CD4-positive, alpha-beta memory T cell (primary cell): Measurements from ENCODE around the gene LYRM2. TPM values are rescaled to one million over a fixed set of nuclear protein-coding genes. Genes with fewer than 3 reads are reported as not detected.

Experiments used
- CTCF ChIA-PET: fragments of 350-600 bp; sonication (Branson Sonifier 250); formaldehyde crosslinking; loops from one replicate; lab custom pipeline; 2021; ENCODE audit warnings: inconsistent platforms; ENCODE audit not compliant: partially characterized antibody; lab: Charles Lee
- POLR2A ChIA-PET: fragments of 350-600 bp; sonication (Branson Sonifier 250); formaldehyde crosslinking; loops from one replicate; lab custom pipeline; 2021; ENCODE audit not compliant: partially characterized antibody; lab: Charles Lee
- DNase-seq, 5 donors: peaks; one replicate each; pipeline versions ENCODE4 v3.0.0 to v3.0.0-alpha.2; 2020 to 2022; ENCODE audit warnings: mixed read lengths in 1 of 5
- H3K27ac ChIP-seq: one replicate; pipeline ENCODE4 v1.7.0; 2013; ENCODE audit warnings: low read depth, low read length
- H3K27me3 ChIP-seq: 2 replicates; pipeline ENCODE4 v1.7.0; 2013; ENCODE audit warnings: mild to moderate bottlenecking, low read length, moderate library complexity; ENCODE audit not compliant: insufficient read depth
- H3K36me3 ChIP-seq: 2 replicates; pipeline ENCODE4 v1.7.0; 2013; ENCODE audit warnings: mild to moderate bottlenecking, low read length, moderate library complexity; ENCODE audit not compliant: insufficient read depth
- H3K4me1 ChIP-seq: 2 replicates; pipeline ENCODE4 v1.7.0; 2013; ENCODE audit warnings: mild to moderate bottlenecking, low read length, moderate library complexity; ENCODE audit not compliant: insufficient read depth
- H3K4me3 ChIP-seq, 2 donors: one replicate each; pipeline ENCODE4 v1.7.0; 2013; ENCODE audit warnings: low read length in 2 of 2, mild to moderate bottlenecking in 1 of 2
- H3K9me3 ChIP-seq, 2 donors: one replicate each; pipeline ENCODE4 v1.7.0; 2013; ENCODE audit warnings: low read length in 2 of 2, control low read depth in 1 of 2; ENCODE audit not compliant: control insufficient read depth in 1 of 2
- H3K27ac Mint-ChIP-seq, 7 donors: one replicate each; pipeline ENCODE4 v1.8.0; 2020 to 2021; ENCODE audit warnings: mixed read lengths in 7 of 7, mild to moderate bottlenecking in 6 of 7, inconsistent platforms in 3 of 7, moderate library complexity in 3 of 7
- H3K27me3 Mint-ChIP-seq, 2 donors: one replicate each; pipeline ENCODE4 v1.8.0; 2020 to 2021; ENCODE audit warnings: mixed read lengths in 2 of 2
- H3K36me3 Mint-ChIP-seq, 2 donors: one replicate each; pipeline ENCODE4 v1.8.0; 2020 to 2021; ENCODE audit warnings: mixed read lengths in 2 of 2, inconsistent platforms in 1 of 2, mild to moderate bottlenecking in 1 of 2
- H3K4me1 Mint-ChIP-seq, 4 donors: one replicate each; pipeline ENCODE4 v1.8.0; 2020 to 2021; ENCODE audit warnings: mixed read lengths in 4 of 4, mild to moderate bottlenecking in 1 of 4
- H3K4me3 Mint-ChIP-seq, 8 donors: one replicate each; pipeline ENCODE4 v1.8.0; 2020 to 2021; ENCODE audit warnings: mixed read lengths in 8 of 8, mild to moderate bottlenecking in 7 of 8, moderate library complexity in 6 of 8, inconsistent platforms in 3 of 8
- H3K9me3 Mint-ChIP-seq, 8 donors: one replicate each; pipeline ENCODE4 v1.8.0; 2020 to 2021; ENCODE audit warnings: mixed read lengths in 8 of 8, mild to moderate bottlenecking in 5 of 8, inconsistent platforms in 3 of 8, moderate library complexity in 1 of 8
- intact Hi-C: fragments of 100-400 bp; cut with micrococcal nuclease; formaldehyde crosslinking; loops from one replicate; pipeline ENCODE4 v1.15.1; 2023
- polyA plus RNA-seq, 2 donors: library from polyadenylated mRNA; unstranded; fragments of 300-500 nt; fragmentation: Illumina TruSeq; gene quantifications; one replicate each; pipeline ENCODE4 v1.2.3, GENCODE V29; 2021
- total RNA-seq, 2 experiments: library from RNA; stranded (reverse); gene quantifications; one replicate each; pipeline ENCODE4 v1.2.3, GENCODE V29; 2021

The LYRM2 gene
- total and polyA plus RNA-seq, 4 experiments from 2014 or later: 31.8 to 73.3 (median 54.9) TPM

- no peak for DNase-seq
- Histone ChIP-seq H3K36me3 (no peaks in the 10 kb centered on the region), H3K4me3 (no peak overlapping the region), H3K4me1 (no peaks in the 10 kb centered on the region), H3K27me3 (no peaks in the 10 kb centered on the region), H3K27ac (no peak overlapping the region), H3K9me3 (no peaks in the 10 kb centered on the region)
- intact Hi-C loops: no loop called here
- ChIA-PET POLR2A (no interaction called here), CTCF (no interaction called here)
- Mint-ChIP-seq H3K4me3 (no peak overlapping the region), H3K4me1 (no peaks in the 10 kb centered on the region), H3K27ac (no peak overlapping the region), H3K36me3 (peaks cover 0 to under 1% of the 10 kb centered on the region in 2 donors), H3K9me3 (peaks cover 0 to 4% (median under 1%) of the 10 kb centered on the region in 8 donors), H3K27me3 (no peaks in the 10 kb centered on the region)
These were observed 76.2 kb downstream of the LYRM2 start for GRCh38 chr6:89562093-89562973.

DNA sequence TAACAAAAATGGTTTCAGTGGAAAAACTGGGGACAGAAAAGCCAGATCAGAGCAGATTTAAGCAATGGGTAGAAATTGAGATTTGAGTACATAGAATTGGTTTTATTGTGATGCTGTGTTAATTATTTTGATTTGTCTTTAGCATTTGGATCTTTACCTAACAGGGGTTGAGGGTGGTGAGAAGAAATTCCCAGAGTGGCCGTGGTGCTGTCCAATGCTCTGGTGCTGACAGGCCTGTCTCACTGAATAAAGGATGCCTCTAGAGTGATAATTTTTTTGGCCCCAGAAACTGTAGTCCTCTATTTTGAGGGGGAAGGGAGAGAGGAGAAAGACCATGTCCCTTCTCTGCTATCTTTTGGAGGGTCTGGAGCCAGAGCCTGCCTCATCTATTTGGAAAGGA, 79.1 kb downstream of the LYRM2 start:
- Mint-ChIP-seq H3K27me3 (peaks cover 0 to 3% of the 10 kb centered on the region in 2 donors), H3K4me1 (no peaks in the 10 kb centered on the region), H3K9me3 (peaks cover 0 to 8% (median 4%) of the 10 kb centered on the region in 8 donors), H3K4me3 (no peak overlapping the region), H3K36me3 (peaks cover 0 to 6% of the 10 kb centered on the region in 2 donors), H3K27ac (no peak overlapping the region)
- intact Hi-C loops: no loop called here
- CTCF ChIA-PET: no interaction called here
- DNase-seq: no peak
- no peaks in the 10 kb centered on the region for H3K36me3 ChIP-seq
- POLR2A ChIA-PET: no interaction called here
- no peak overlapping the region for H3K27ac ChIP-seq
- H3K9me3 ChIP-seq: no peaks in the 10 kb centered on the region
- no peaks in the 10 kb centered on the region for H3K4me1 ChIP-seq
- no peak overlapping the region for H3K4me3 ChIP-seq
- no peaks in the 10 kb centered on the region for H3K27me3 ChIP-seq

GRCh38 chr6:89555806-89556205, 82.7 kb downstream of the LYRM2 start:
- POLR2A ChIA-PET: no interaction called here
- CTCF ChIA-PET: no interaction called here
- Mint-ChIP-seq H3K4me1 (no peaks in the 10 kb centered on the region), H3K36me3 (peaks cover 0 to 6% of the 10 kb centered on the region in 2 donors), H3K4me3 (no peak overlapping the region), H3K27me3 (peaks cover 0 to 6% of the 10 kb centered on the region in 2 donors), H3K27ac (no peak overlapping the region), H3K9me3 (peaks cover 0 to 8% (median 4%) of the 10 kb centered on the region in 8 donors)
- Histone ChIP-seq H3K9me3 (no peaks in the 10 kb centered on the region), H3K36me3 (no peaks in the 10 kb centered on the region), H3K4me3 (no peak overlapping the region), H3K27me3 (no peaks in the 10 kb centered on the region), H3K27ac (no peak overlapping the region), H3K4me1 (no peaks in the 10 kb centered on the region)
- no peak for DNase-seq
- intact Hi-C loops: no loop called here

GRCh38 chr6:89555031-89555430, 83.5 kb downstream of the LYRM2 start:
- no peaks in the 10 kb centered on the region for H3K9me3 ChIP-seq
- H3K36me3 ChIP-seq: no peaks in the 10 kb centered on the region
- no peak overlapping the region for H3K27ac ChIP-seq
- Mint-ChIP-seq H3K27ac (no peak overlapping the region), H3K4me1 (no peaks in the 10 kb centered on the region), H3K36me3 (peaks cover 0 to 6% of the 10 kb centered on the region in 2 donors), H3K4me3 (no peak overlapping the region), H3K27me3 (peaks cover 0 to 6% of the 10 kb centered on the region in 2 donors), H3K9me3 (peaks cover 0 to 8% (median 4%) of the 10 kb centered on the region in 8 donors)
- POLR2A ChIA-PET: no interaction called here
- no peaks in the 10 kb centered on the region for H3K4me1 ChIP-seq
- no peak overlapping the region for H3K4me3 ChIP-seq
- CTCF ChIA-PET: no interaction called here
- intact Hi-C loops: no loop called here
- no peaks in the 10 kb centered on the region for H3K27me3 ChIP-seq
- no peak for DNase-seq

GRCh38 chr6:89554106-89554505, 84.4 kb downstream of the LYRM2 start:
- H3K4me3 ChIP-seq: no peak overlapping the region
- intact Hi-C loops: no loop called here
- H3K27me3 ChIP-seq: no peaks in the 10 kb centered on the region
- Mint-ChIP-seq H3K27me3 (peaks cover 0 to 6% of the 10 kb centered on the region in 2 donors), H3K36me3 (peaks cover 0 to 6% of the 10 kb centered on the region in 2 donors), H3K4me1 (no peaks in the 10 kb centered on the region), H3K9me3 (peaks cover 0 to 8% (median 4%) of the 10 kb centered on the region in 8 donors), H3K27ac (no peak overlapping the region), H3K4me3 (no peak overlapping the region)
- ChIA-PET CTCF (no interaction called here), POLR2A (no interaction called here)
- no peak for DNase-seq
- no peak overlapping the region for H3K27ac ChIP-seq
- H3K4me1 ChIP-seq: no peaks in the 10 kb centered on the region
- H3K9me3 ChIP-seq: no peaks in the 10 kb centered on the region
- no peaks in the 10 kb centered on the region for H3K36me3 ChIP-seq

- Histone ChIP-seq H3K36me3 (no peaks in the 10 kb centered on the region), H3K4me1 (no peaks in the 10 kb centered on the region), H3K27me3 (no peaks in the 10 kb centered on the region), H3K4me3 (no peak overlapping the region), H3K9me3 (no peaks in the 10 kb centered on the region), H3K27ac (no peak overlapping the region)
- Mint-ChIP-seq H3K4me3 (no peak overlapping the region), H3K27me3 (peaks cover 1 to 6% of the 10 kb centered on the region in 2 donors), H3K9me3 (peaks cover 0 to 8% (median 4%) of the 10 kb centered on the region in 8 donors), H3K27ac (no peak overlapping the region), H3K4me1 (no peaks in the 10 kb centered on the region), H3K36me3 (peaks cover 0 to 6% of the 10 kb centered on the region in 2 donors)
- intact Hi-C loops: no loop called here
- POLR2A ChIA-PET: no interaction called here
- CTCF ChIA-PET: no interaction called here
- DNase-seq: no peak
These were observed 85.1 kb downstream of the LYRM2 start for GRCh38 chr6:89553431-89553830.

DNA sequence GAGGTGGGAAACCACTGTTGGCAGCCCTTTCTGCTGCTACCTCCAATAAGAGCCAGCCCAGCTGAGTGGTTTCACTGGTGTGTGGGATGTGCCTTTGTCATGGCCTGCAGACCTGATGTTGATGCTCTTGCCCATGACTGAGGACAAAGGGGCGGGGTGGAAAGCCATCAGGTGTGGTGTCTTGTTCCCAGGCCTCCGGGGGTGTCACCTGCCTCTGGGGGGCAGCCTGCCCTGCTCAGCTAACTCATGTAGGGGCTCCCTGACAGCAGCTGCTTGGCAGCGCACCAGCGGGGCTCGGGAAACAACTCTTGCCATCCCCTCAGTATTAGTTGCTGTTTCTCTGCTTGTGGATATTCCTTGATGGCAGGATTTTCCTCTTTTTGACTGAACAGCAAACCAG, 91.3 kb downstream of the LYRM2 start:
- no peaks in the 10 kb centered on the region for H3K4me1 ChIP-seq
- H3K27ac ChIP-seq: no peak overlapping the region
- no peaks in the 10 kb centered on the region for H3K27me3 ChIP-seq
- H3K4me1 Mint-ChIP-seq: no peaks in the 10 kb centered on the region
- H3K4me3 ChIP-seq: no peak overlapping the region
- H3K9me3 ChIP-seq: no peaks in the 10 kb centered on the region
- no peak overlapping the region for H3K27ac Mint-ChIP-seq
- DNase-seq: no peak
- ChIA-PET CTCF (no interaction called here), POLR2A (no interaction called here)
- H3K4me3 Mint-ChIP-seq: no peak overlapping the region
- H3K27me3 Mint-ChIP-seq: peaks cover 1 to 6% of the 10 kb centered on the region in 2 donors
- intact Hi-C loops: no loop called here
- no peaks in the 10 kb centered on the region for H3K36me3 ChIP-seq
- no peaks in the 10 kb centered on the region for H3K36me3 Mint-ChIP-seq
- H3K9me3 Mint-ChIP-seq: no peaks in the 10 kb centered on the region
